GM12878 (cell line): Measurements from ENCODE around the gene CALR. TPM values are rescaled to one million over a fixed set of nuclear protein-coding genes. Genes with fewer than 3 reads are reported as not detected.

Experiments used
- ASH2L ChIP-seq: fragments of 300-600, 200-600 bp; sonication (generic); IDR thresholded peaks from 2 replicates; pipeline ENCODE4 v1.6.1; 2017; ENCODE audit warnings: low read depth, mild to moderate bottlenecking, borderline replicate concordance
- BMI1 ChIP-seq: fragments of 450-650 bp; IDR thresholded peaks from 2 replicates; pipeline ENCODE4 v1.6.1; 2016; ENCODE audit warnings: mild to moderate bottlenecking, moderate library complexity, borderline replicate concordance
- CREM ChIP-seq: IDR thresholded peaks from 2 replicates; pipeline ENCODE4 v1.6.1; 2014; ENCODE audit warnings: antibody characterized with exemption, low read depth
- E4F1 ChIP-seq: fragments of 450-650 bp; IDR thresholded peaks from 2 replicates; pipeline ENCODE4 v1.6.1; 2018; ENCODE audit warnings: borderline replicate concordance, mild to moderate bottlenecking; ENCODE audit not compliant: partially characterized antibody
- EP300 ChIP-seq, 2 experiments: fragments of 150-350 bp in 1 of 2; IDR thresholded peaks; 2 replicates each; pipeline ENCODE4 v1.6.1; 2011 to 2012; ENCODE audit warnings: low read depth in 2 of 2, low read length in 2 of 2, borderline replicate concordance in 1 of 2, improper control_type of control experiment in 1 of 2, inconsistent platforms in 1 of 2; ENCODE audit not compliant: control insufficient read depth in 1 of 2
- FOS ChIP-seq: IDR thresholded peaks from 3 replicates; pipeline ENCODE4 v1.6.1; 2011; ENCODE audit warnings: borderline replicate concordance; ENCODE audit not compliant: insufficient read length; ENCODE audit errors: extremely low read depth
- HCFC1 ChIP-seq: fragments of 150-350 bp; IDR thresholded peaks from 2 replicates; pipeline ENCODE4 v1.6.1; 2014; ENCODE audit warnings: low read length
- HDGF ChIP-seq: fragments of 450-650 bp; IDR thresholded peaks from 2 replicates; pipeline ENCODE4 v1.6.1; 2016; ENCODE audit warnings: antibody characterized with exemption
- NFIC ChIP-seq: IDR thresholded peaks from 2 replicates; pipeline ENCODE4 v1.6.1; 2012; ENCODE audit warnings: low read depth, mild to moderate bottlenecking, inconsistent platforms, low read length, moderate library complexity
- NFXL1 ChIP-seq: fragments of 450-650 bp; IDR thresholded peaks from 2 replicates; pipeline ENCODE4 v1.6.1; 2017; ENCODE audit warnings: antibody characterized with exemption, mild to moderate bottlenecking, borderline replicate concordance
- NFYB ChIP-seq: IDR thresholded peaks from 2 replicates; pipeline ENCODE4 v1.6.1; 2011; ENCODE audit warnings: low read depth, mild to moderate bottlenecking, low read length, improper control_type of control experiment, moderate library complexity; ENCODE audit not compliant: insufficient read depth
- REST ChIP-seq: IDR thresholded peaks from 2 replicates; pipeline ENCODE4 v1.6.1; 2012; ENCODE audit warnings: mild to moderate bottlenecking, low read depth, low read length
- RUNX3 ChIP-seq: IDR thresholded peaks from 2 replicates; pipeline ENCODE4 v1.6.1; 2012; ENCODE audit warnings: low read length, inconsistent platforms
- SMC3 ChIP-seq: IDR thresholded peaks from 2 replicates; pipeline ENCODE4 v1.6.1; 2011; ENCODE audit warnings: low read length, improper control_type of control experiment, borderline replicate concordance
- SPI1 ChIP-seq: IDR thresholded peaks from 2 replicates; pipeline ENCODE4 v1.6.1; 2011; ENCODE audit warnings: low read depth, mild to moderate bottlenecking, low read length, moderate library complexity, borderline replicate concordance; ENCODE audit not compliant: insufficient read depth
- YBX1 ChIP-seq: fragments of 450-650 bp; IDR thresholded peaks from 2 replicates; pipeline ENCODE4 v1.6.1; 2016; ENCODE audit warnings: antibody characterized with exemption
- ZBED1 ChIP-seq: IDR thresholded peaks from 2 replicates; pipeline ENCODE4 v1.6.1; 2016; ENCODE audit warnings: borderline replicate concordance
- polyA plus RNA-seq, 11 experiments: library from polyadenylated mRNA; depleted of rRNA in 4 of 11; unstranded in 6 of 11; stranded (reverse) in 5 of 11; fragments of >200 nt; fragmentation: Nextera tagmentation in 4 of 11; fragmentation: Illumina TruSeq in 1 of 11; extraction: Ambion mirVana in 4 of 11; extraction: Trizol in 1 of 11; gene quantifications; 1 replicate in 1 of 11; 2 replicates in 10 of 11; pipeline versions ENCODE4 v1.2.1 to v1.2.3, GENCODE V29; 2011 to 2016; ENCODE audit warnings: inconsistent platforms in 2 of 11, missing spikeins in 2 of 11, low read depth in 1 of 11
- total RNA-seq, 4 experiments: library from RNA; depleted of rRNA in 3 of 4; stranded (reverse); fragments of >200 nt in 3 of 4; fragmentation: Illumina TruSeq in 1 of 4; extraction: Trizol in 1 of 4; gene quantifications; 2 replicates each; pipeline versions ENCODE4 v1.2.1 to v1.2.3, GENCODE V29; 2013 to 2021
- TF ChIP-seq, protein P1 (sequence below): fragments of 450-650 bp; formaldehyde crosslinking; IDR thresholded peaks from 2 replicates; pipeline ENCODE4 v1.4.0; 2020; ENCODE audit warnings: mild to moderate bottlenecking, moderate library complexity
- TF ChIP-seq, protein P2 (sequence below): IDR thresholded peaks from 2 replicates; pipeline ENCODE4 v1.6.1; 2012; ENCODE audit warnings: low read length, inconsistent platforms

Gene CALR
- total and polyA plus RNA-seq, 10 of the 15 experiments (the other 5 are each of a cell fraction or from before 2014, with no cell fraction given) = 202 to 1,451 (median 749) TPM

- TF ChIP-seq REST = no peak
- no peak for TF ChIP-seq BMI1
- no peak for TF ChIP-seq SPI1
- no peak for TF ChIP-seq ASH2L
- TF ChIP-seq RUNX3 = peak; percentile 93
- TF ChIP-seq SMC3 = no peak
- TF ChIP-seq HDGF = peak; percentile 57; the same call in 1 of the 2 replicates
- TF ChIP-seq NFIC = peak; percentile 45; the same call in 1 of the 2 replicates
- no peak for TF ChIP-seq E4F1
- TF ChIP-seq EP300 (IDR thresholded peaks at IDR 0.05; ENCODE audit: borderline replicate concordance in 1 of 2, control insufficient read depth in 1 of 2, low read depth in 2 of 2, low read length in 2 of 2) = peak; percentile 76 to 89; a peak in 3 of 4 replicates
- TF ChIP-seq NFYB = no peak
- no peak for TF ChIP-seq YBX1
- TF ChIP-seq, protein P1, sequence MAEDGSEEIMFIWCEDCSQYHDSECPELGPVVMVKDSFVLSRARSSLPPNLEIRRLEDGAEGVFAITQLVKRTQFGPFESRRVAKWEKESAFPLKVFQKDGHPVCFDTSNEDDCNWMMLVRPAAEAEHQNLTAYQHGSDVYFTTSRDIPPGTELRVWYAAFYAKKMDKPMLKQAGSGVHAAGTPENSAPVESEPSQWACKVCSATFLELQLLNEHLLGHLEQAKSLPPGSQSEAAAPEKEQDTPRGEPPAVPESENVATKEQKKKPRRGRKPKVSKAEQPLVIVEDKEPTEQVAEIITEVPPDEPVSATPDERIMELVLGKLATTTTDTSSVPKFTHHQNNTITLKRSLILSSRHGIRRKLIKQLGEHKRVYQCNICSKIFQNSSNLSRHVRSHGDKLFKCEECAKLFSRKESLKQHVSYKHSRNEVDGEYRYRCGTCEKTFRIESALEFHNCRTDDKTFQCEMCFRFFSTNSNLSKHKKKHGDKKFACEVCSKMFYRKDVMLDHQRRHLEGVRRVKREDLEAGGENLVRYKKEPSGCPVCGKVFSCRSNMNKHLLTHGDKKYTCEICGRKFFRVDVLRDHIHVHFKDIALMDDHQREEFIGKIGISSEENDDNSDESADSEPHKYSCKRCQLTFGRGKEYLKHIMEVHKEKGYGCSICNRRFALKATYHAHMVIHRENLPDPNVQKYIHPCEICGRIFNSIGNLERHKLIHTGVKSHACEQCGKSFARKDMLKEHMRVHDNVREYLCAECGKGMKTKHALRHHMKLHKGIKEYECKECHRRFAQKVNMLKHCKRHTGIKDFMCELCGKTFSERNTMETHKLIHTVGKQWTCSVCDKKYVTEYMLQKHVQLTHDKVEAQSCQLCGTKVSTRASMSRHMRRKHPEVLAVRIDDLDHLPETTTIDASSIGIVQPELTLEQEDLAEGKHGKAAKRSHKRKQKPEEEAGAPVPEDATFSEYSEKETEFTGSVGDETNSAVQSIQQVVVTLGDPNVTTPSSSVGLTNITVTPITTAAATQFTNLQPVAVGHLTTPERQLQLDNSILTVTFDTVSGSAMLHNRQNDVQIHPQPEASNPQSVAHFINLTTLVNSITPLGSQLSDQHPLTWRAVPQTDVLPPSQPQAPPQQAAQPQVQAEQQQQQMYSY (CRISPR knock-in tag) = no peak
- TF ChIP-seq, protein P2, sequence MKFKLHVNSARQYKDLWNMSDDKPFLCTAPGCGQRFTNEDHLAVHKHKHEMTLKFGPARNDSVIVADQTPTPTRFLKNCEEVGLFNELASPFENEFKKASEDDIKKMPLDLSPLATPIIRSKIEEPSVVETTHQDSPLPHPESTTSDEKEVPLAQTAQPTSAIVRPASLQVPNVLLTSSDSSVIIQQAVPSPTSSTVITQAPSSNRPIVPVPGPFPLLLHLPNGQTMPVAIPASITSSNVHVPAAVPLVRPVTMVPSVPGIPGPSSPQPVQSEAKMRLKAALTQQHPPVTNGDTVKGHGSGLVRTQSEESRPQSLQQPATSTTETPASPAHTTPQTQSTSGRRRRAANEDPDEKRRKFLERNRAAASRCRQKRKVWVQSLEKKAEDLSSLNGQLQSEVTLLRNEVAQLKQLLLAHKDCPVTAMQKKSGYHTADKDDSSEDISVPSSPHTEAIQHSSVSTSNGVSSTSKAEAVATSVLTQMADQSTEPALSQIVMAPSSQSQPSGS = no peak
- TF ChIP-seq HCFC1 = no peak
- peak; percentile 58; the same call in 1 of the 2 replicates for TF ChIP-seq CREM
- TF ChIP-seq NFXL1 = no peak
- TF ChIP-seq ZBED1 = no peak
- TF ChIP-seq FOS = no peak
These were observed 38.4 kb upstream of the CALR start (continued) for GRCh38 chr19:12899891-12900518.
